Limb (tissue), 2 donors: ENCODE data around the gene ELN.
"Not testable (repeated sequence)": the region's sequence is repeated elsewhere in the genome, so short reads cannot be mapped to it uniquely, and the experiment has no call there.

Source experiments
- DNase-seq, 2 donors: peaks; one replicate each; pipeline ENCODE4 v3.0.0-alpha.2; 2016; ENCODE audit errors: extremely low spot score in 2 of 2

ELN gene

DNA sequence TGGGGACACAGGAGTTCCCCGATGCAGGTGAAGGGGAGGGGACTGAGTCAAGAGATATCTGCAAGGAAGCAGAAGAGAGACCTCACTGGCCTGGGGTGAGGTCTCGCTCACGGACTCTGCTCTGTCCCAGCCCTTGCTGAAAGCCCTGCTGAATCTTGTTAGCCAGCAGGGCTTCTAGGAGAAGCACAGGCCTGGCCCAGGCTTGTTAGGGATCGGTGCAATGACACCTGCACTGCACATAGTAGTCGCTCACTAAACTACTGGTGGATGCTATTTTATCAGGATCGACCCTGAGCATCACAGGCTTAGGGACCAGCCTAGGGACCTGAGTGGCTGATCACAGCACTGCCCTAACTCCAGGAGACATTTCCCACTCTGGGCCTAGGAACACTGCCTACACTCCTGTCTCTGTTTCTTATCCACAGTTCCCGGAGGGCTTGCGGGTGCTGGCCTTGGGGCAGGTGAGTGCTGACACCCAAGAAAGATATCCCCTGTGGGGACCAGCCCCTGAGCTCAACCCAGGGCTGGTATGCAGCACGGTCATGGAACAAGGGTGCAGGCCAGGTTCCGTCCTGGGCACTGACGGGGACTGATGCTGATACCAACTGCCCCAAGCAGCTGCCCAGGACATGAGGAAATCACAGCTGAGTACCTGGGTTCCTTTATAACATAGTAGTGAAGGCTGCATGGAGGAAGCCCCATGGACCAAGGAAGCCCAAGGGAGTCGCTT is 13.0 kb downstream of the ELN start:
- DNase-seq = no peak

DNA sequence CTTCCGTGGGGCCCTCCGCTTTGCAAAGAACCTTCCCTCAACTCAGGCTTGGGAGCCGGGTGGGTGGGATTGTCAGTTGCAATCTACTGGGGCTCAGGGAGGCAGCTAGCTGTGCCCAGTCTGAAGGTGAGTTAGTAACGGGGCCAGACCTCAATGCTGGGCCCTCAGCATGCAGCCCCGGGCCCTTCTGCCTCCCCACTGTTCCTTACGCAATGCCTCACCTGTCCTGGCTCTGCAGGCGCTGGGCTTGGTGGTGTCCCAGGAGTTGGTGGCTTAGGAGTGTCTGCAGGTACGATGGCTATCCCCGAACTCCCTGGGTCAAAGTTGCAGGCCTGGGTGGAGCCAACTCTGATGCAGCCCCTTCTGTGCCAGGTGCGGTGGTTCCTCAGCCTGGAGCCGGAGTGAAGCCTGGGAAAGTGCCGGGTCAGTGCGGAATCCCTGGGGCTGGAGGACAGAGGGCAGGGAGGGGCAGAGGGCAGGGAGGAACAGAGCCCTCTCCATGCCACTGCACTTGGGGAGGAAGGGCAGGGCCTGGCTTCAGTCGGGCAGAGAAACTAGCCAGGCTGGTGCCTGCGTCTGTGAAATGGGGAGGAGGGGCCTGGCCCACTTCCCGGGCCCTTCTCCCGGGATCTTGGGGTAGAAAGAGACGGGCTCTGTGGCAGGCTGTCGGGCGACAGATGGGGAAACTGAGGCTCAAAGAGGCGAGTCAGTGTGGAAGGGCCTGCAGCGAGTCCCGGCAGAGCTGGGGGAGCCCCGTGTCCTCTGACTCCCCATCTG is 15.0 kb downstream of the ELN start:
- no peak for DNase-seq

DNA sequence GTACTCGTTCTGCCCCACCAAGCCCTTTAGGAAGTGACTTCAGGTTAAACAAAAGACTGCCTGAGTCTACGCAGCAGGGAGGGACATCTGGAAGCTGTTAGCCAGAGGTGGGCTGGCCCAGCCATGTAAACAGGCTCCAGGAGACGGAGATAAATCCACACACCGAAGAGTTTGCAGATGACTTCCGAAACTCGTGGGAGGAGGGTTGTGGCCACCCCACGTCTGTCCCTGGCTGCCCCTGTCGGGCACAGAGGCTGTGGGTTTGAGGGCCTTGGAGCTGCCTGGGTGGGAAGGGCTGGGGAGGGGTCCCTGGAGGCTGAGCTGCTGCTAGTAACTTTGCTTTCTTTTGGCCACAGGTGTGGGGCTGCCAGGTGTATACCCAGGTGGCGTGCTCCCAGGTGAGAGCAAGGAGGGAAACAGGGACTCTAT is 15.6 kb downstream of the ELN start:
- DNase-seq = peak; percentile 61 to 73

DNA sequence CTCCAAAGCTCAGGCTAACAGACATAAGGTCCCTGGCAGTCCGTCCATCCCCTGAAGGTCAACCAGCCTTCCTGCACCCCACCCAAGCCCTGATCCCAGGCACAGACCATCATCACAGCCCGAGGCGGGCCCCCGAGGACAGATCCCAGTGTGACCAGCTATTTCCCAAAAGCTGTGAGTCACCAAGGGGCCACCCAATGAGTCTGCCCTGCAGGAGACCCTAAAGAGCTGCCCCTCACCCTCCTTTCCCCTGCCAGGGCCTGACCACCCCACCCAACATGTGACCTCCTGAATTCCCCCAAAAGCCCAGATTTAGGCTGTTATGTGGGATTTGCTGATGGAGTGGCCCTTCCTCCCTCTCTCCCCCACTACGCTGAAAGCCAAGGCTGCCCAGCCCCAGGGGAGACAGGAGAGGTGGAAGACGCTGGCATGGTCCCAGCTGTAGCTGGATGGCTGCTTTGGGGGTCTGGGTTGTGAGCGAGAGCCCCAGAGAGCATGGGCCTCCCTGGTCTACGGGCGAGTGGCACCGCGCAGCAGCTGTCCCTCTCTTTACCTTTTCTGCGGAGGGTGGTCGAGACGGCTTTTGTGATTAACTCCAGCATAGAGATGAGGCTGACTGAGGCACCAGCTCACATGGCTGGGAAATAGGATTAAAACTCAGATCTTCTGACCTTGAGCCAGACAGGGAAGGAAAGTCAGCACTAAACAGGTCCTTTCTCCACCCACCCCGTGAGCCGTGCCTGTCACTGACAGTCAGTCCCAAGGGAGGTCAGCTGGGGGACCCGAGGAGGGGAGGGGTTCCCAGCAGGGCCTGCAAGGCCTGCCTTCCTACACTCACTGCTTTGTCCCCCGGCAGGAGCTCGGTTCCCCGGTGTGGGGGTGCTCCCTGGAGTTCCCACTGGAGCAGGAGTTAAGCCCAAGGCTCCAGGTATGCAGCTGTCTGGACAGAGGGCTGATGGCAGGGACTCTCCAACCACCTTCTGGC is 16.7 kb downstream of the ELN start:
- no peak for DNase-seq

DNA sequence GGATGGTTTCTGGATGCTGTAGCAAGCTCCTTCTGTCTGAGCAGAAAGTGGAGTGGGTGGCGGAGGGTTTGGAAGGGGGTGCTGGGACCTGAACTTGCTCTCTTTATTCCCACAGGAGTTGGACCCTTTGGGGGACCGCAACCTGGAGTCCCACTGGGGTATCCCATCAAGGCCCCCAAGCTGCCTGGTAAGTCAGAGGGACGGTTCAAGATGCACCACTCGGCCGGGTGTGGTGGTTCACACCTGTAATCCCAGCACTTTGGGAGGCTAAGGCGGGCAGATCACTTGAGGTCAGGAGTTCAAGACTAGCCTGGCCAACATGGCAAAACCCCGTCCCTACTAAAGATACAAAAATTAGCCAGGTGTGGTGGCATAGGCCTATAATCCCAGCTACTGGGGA is 18.6 kb downstream of the ELN start:
- not testable (repeated sequence) for DNase-seq

DNA sequence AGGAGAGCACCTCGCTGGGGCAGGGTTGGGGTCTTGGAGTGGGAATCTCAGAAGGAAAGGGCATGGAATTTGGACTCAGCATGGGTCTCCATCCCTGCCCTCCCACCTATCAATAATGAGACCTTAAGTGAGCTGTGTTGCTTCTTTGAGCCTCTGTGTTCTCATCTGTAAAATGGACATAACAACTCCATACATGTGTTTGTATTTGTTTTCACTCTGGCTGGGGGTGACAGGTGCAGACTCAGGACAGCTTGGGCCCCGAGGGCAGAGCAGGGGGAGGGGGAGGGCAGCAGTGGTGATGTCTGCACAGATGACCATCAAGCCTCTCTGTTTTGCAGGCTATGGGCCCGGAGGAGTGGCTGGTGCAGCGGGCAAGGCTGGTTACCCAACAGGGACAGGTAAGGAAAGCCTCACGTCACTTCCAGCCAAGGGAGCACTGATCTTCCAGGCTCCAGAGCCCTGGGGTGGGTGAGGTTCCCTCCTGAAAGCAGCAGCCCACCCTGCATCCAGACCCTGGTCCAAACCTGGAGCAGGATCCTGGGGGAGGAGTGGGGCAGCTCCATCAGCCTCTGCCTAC is 19.9 kb downstream of the ELN start:
- no peak for DNase-seq

DNA sequence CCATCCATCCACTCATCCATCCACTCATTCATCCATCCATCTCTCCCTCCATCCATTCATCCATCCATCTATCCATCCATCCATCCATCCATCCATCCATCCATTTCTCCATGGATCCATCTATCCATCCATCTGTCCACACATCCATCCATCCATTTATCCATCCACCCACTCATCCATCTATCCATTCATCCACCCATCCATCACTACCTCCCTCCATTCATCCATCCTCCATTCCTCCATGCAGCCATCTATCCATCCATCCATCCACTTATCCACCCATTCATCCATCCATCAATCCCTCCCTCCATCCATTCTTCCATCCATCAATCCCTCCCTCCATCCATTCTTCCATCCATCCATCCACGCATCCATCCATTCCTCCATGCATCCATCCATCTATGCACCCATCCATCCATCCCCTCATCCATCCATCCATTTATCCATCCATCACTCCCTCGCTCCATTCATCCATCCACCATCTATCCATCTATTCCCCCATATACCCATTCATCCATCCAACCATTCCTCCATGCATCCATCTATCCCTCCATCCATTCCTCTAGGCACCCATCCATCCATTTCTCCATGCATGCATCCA is 21.1 kb downstream of the ELN start:
- DNase-seq = no peak

DNA sequence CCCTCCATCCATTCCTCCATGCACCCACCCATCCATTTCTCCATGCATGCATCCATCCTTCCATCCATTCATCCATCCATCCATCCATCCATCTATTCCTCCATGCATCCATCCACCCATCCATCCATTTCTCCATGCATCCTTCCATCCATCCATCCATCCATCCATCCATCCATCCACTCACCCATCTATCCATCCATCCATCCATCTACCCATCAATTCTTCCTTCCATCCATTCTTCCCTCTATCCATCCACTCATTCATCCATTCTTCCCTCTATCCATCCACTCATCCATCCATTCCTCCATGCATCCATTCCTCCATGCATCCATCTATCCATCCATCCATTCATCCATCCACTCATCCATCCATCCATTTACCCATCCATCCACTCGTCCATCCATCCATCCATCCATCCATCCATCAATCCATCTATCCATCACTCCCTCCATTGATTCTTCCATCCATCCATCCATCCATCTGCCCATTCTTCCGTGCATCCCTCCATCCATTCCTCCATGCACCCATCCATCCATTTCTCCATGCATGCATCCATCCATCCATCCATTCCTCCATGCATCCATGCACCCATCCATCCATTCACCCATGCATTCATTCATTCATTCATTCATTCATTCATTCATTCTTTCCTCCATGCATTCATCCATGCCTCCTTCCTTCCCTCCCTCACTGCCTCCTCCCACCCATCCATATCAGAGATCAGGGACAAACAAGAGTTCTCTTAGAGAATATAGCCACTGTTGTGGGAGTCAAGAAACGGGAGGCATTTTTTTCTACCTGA is 22.2 kb downstream of the ELN start:
- DNase-seq = no peak

DNA sequence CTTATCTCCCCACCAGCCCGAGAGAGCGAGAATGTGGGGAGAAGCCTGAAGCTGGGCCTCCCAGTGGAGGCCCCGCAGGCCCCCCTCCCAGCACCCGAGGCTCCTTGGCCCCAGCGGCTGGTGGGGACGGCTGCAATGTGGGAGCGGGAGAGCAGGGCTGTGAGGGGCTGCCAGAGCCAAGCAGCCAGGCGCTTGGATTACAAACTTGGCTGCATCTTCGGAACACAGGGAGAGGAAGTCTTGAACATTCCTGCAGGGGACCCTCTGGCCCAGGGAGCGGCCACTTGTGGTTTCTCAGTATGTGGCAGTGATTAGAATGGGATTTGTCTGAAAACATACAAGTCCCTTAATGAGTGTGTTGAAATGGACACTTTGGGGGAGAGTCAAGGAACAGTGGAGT is 23.2 kb downstream of the ELN start:
- peak in 1 of 2 donors; percentile 48 for DNase-seq

DNA sequence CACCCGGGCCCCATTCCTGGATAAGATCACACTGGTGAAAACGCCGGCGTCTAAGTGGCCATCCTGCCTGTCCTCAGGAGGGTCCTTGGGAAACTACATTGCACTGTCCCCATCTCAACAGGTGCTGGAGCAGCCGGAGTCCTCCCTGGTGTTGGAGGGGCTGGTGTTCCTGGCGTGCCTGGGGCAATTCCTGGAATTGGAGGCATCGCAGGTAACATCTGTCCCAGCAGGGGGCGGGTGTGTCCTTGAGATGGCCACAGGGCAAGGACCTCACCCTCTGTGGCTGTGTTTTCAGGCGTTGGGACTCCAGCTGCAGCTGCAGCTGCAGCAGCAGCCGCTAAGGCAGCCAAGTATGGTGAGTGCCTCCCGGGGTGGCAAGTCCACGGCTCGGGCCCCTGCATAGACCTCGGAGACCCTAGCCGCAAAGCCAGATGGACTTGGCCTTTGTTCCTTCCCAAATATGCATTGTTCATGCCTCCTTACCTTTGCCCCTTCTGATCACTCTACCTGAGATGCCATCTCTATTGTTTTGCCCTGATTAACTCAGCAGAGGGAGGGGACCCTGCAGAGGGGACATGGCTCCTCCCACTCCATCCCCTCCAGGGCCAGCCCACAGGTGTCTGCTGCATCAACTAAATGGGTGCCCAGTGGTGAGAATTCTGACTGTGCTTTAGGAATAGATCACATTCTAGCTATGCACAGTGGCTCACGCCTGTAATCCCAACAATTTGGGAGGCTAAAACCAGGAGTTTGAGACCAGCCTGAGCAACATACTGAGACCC is 23.8 kb downstream of the ELN start:
- no peak for DNase-seq

DNA sequence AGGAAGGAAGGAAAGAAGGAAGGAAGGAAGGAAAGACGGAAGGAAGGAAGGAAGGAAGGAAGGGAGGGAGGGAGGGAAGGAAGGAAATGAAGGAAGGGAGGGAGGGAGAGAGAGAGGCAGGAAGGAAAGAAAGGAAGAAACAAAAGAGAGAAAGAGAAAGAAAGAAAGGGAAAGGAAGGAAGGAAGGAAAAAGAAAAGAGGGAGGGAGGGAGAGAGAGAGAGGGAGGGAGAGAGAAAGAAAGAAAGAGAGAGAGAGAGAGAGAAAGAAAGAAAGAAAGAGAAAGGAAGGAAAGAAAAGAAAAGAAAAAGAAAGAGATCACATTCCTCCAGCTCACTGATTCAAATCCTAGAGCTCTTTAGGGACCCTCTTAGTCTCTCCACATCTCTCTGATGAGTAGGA is 24.7 kb downstream of the ELN start:
- no peak for DNase-seq

DNA sequence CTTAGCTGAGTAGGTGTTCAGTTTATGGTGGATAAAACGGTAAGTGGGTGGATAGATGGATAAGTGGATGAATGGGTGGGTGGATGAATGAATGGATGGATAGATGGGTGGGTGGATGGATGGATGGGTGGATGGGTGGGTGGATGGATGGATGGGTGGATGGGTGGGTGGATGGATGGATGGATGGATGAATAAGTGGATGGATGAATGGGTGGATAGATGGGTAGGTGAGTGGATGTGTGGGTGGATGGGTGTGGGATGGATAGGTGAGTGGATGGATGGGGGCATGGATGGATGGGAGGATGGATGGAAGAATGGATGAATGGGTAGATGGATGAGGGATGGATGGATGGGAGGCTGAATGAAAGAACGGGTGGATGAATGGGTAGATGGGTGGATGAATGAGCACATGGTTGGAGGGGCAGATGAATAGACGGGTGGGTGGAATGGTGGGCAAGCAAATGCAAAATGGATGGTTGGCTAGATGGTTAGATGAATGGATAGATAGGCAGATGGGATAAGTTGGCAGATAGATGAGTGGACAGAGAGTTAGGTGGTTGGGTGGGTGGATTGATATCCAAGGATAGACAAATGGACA is 25.7 kb downstream of the ELN start:
- DNase-seq = no peak

DNA sequence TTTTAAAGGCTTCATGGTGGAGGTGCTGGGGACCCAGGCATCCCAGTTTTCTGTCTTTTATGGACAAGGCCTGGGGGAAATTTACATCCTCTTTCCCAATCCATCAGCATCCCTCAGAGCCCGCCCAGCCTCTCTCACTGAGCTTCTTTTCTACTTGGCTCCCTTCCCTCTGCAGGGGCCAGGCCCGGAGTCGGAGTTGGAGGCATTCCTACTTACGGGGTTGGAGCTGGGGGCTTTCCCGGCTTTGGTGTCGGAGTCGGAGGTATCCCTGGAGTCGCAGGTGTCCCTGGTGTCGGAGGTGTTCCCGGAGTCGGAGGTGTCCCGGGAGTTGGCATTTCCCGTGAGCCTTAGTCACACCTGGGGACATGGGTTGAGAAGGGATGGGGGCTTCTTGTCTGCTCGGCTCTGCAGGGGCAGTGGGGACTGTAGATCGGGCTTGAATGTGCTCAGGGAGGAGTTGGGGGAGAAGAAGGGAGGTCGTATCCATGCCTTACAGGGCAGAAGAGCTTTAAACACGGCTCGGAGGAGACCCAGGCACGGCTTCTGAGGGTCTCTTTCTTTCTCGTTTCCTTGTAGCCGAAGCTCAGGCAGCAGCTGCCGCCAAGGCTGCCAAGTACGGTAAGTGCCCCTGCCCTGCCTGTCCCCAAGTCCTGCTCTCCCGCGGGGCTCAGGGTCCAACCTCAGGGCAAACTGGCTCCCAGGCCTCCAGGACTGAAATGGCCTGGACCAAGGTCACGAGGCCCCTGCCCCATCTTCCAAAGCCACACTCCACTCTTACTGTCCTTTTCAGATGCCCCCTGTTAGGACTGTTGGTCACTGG is 28.3 kb downstream of the ELN start:
- no peak for DNase-seq

DNA sequence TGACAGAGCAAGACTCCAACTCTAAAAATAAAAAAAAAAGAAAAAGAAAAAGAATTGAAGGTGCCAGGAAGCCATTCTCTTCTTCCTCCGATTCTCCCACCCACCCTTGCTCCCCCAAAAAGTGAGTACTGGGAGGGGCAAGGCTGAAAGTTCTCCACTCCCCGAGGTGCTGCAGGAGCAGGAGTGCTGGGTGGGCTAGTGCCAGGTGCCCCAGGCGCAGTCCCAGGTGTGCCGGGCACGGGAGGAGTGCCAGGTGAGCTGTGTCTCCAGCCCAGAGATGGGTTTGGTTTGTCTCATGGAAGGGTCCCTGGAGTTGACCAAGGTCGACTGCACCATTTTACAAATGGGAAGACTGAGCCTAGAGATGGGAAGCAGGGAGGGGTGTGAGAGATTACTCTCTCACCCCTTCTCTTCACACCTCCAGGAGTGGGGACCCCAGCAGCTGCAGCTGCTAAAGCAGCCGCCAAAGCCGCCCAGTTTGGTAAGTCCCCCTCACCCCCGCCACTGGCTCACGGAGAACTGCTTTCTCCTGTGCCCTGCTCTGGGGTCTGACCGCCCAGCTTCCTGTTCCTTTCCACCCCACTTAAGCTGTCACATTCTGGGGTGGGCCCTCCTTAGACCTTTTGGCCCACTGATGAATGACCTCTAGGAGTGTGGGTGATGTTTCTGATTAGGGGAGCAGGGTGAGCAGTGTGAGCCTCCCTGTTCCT is 29.4 kb downstream of the ELN start:
- DNase-seq = no peak

DNA sequence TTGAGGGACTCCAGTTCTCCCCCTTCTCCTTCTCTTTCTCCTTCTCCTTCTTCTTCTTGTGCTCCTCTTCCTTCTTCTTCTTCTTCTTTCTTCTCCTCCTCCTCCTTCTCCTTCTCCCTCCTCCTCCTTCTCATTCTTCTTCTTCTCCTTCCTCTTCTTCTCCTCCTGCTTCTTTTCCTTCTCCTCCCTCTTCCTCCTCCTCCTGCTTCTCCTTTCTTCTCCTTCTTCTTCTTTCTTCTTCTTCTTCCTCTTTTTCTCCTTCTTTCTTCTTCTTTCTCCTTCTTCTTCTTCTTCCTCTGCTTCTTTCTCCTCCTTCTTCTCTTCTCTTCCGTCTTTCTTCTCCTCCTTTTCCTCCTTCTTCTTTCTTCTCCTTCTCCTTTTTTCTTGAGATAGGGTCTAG is 30.0 kb downstream of the ELN start:
- DNase-seq = no peak

DNA sequence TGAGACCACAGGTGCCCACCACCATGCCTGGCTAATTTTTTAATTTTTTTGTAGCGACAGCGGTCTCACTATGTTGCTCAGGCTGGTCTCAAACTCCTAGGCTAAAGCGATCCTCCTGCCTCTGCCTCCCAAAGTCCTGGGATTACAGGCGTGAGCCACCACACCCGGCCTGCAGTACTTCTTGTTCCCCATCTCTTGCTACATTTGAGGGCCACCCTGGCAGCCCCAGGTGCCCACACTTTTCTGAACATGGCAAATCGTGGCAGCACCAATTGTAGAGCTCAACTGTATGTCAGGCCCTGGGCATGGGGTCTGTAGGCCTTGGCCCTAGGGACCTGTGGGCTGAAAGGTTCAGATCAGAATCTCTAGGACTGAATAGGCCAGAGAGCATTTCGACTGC is 30.5 kb downstream of the ELN start:
- DNase-seq = no peak

DNA sequence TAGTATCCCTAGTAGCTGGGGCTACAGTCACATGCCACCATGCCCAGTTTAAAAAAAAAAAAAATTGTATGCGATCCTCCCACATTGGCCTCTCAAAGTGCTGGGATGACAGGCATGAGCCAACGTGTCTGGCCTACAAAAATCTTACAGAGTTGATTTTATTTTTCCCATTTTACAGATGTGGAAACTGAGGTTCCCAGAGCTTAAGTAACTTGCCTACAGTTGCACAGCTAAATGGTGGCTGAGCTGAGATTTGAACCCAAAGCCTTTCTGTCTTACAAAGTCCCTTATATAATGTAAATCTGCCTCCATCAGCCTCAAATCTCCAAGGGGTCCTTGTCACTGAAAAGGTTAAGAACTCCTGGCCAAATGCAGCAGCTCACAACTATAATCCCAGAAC is 31.1 kb downstream of the ELN start:
- DNase-seq = no peak
